ENCODE measurements around the gene HIF1A. TPM values are rescaled to one million over a fixed set of nuclear protein-coding genes. Genes with fewer than 3 reads are reported as not detected.

HIF1A gene
- total RNA-seq (2022; extraction: Qiagen RNA extraction) = 159 to 244 TPM (median 215 TPM) in 5 replicates

GRCh38 chr14:61694830-61695694, at the start of gene HIF1A:
Gene HIF1A (plus strand): TSS chr14:61695513. CDS start chr14:61695805, 292 bp downstream.

GRCh38 chr14:61761959-61762786, 66.9 kb downstream of the HIF1A start, which contains the start of gene SNAPC1:
Gene SNAPC1 (plus strand): TSS chr14:61762420. CDS start chr14:61762461, 41 bp downstream.

Other genes with a start within 250 kb of the HIF1A start
- 10.1 to 12.2 TPM (median 11.6 TPM) in 5 replicates for gene SNAPC1, start 66.9 kb downstream of the HIF1A start, total RNA-seq (2022; extraction: Qiagen RNA extraction)
- gene SYT16, start 117.2 kb downstream of the HIF1A start, total RNA-seq (2022; extraction: Qiagen RNA extraction) = 0.06 to 0.16 TPM (median 0.08 TPM) in 5 replicates

Measured in A549 treated with dexamethasone at 1 μM for 4 hours (cell line).